Measurements from ENCODE around the gene NUS1.

DNA sequence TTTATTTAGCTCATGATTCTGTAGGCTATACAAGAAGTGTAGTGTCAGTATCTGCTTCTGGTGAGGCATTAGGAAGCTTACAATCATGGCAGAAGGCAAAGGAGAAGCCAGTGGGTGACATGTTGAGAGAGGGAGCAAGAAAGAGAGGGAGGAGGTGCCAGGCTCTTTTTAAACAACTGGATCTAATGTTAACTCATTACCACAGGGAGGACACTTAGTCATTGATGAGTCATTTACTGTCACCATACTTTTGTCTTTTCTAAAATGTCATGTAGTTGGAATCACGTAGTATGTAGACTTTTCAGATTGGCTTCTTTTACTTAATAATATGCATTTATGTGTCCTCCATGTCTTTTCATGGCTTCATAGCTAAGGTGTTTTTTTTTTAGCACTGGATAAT, 58.1 kb downstream of the NUS1 start:
- no peak for TF ChIP-seq POLR2A (IDR thresholded peaks at IDR 0.05)
- TF ChIP-seq, protein P1, sequence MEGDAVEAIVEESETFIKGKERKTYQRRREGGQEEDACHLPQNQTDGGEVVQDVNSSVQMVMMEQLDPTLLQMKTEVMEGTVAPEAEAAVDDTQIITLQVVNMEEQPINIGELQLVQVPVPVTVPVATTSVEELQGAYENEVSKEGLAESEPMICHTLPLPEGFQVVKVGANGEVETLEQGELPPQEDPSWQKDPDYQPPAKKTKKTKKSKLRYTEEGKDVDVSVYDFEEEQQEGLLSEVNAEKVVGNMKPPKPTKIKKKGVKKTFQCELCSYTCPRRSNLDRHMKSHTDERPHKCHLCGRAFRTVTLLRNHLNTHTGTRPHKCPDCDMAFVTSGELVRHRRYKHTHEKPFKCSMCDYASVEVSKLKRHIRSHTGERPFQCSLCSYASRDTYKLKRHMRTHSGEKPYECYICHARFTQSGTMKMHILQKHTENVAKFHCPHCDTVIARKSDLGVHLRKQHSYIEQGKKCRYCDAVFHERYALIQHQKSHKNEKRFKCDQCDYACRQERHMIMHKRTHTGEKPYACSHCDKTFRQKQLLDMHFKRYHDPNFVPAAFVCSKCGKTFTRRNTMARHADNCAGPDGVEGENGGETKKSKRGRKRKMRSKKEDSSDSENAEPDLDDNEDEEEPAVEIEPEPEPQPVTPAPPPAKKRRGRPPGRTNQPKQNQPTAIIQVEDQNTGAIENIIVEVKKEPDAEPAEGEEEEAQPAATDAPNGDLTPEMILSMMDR (IDR thresholded peaks at IDR 0.05) = no peak

Data from uterus (tissue), 2 donors.